A549 treated with RU486 at 1 μM for 4 hours (cell line): ENCODE data around the gene KMT2A. TPM values are rescaled to one million over a fixed set of nuclear protein-coding genes. Genes with fewer than 3 reads are reported as not detected.

Experiments
- total RNA-seq: library from RNA; stranded (reverse); fragments of 200-300 nt; extraction: Qiagen RNA extraction; gene quantifications from 5 replicates; pipeline ENCODE4 v1.2.3, GENCODE V29; 2022; ENCODE audit warnings: low read depth

Gene KMT2A
- total RNA-seq: 10.9 to 13.7 TPM (median 13.0 TPM) in 5 replicates

GRCh38 chr11:118435893-118436624, at the start of gene KMT2A:
KMT2A (plus strand) TSS chr11:118436492; CDS start chr11:118436513, 21 bp downstream.

GRCh38 chr11:118401151-118401879, 35.0 kb upstream of the KMT2A start, which contains the start of gene ATP5MG:
ATP5MG (plus strand) TSS chr11:118401606; CDS start chr11:118401666, 60 bp downstream.

GRCh38 chr11:118527109-118527508, 90.8 kb downstream of the KMT2A start, which contains the start of gene TTC36:
TTC36 (plus strand) TSS chr11:118527474; CDS start chr11:118527495, 21 bp downstream.

GRCh38 chr11:118530683-118531596, 94.6 kb downstream of the KMT2A start, which contains the start of gene TMEM25:
TMEM25 (plus strand) TSS chr11:118531192; CDS start chr11:118531802, 610 bp downstream.

GRCh38 chr11:118572061-118572980, 136.0 kb downstream of the KMT2A start, which contains the start of gene ARCN1:
ARCN1 (plus strand) TSS chr11:118572409; CDS start chr11:118572548, 139 bp downstream.

Other genes starting within 250 kb of the KMT2A start
- gene JAML, start 211.5 kb upstream of the KMT2A start, total RNA-seq: not detected in 5 replicates
- gene MPZL3, start 184.1 kb upstream of the KMT2A start, total RNA-seq: 0.22 to 0.38 TPM (median 0.33 TPM) in 5 replicates
- 0.06 to 0.19 TPM in 2 of 5 replicates, not detected in the others for gene MPZL2, start 172.2 kb upstream of the KMT2A start, total RNA-seq
- not detected in 5 replicates for gene CD3E, start 131.8 kb upstream of the KMT2A start, total RNA-seq
- gene CD3D, start 93.8 kb upstream of the KMT2A start, total RNA-seq: 0.64 TPM in 1 of 5 replicates, not detected in the others
- not detected in 5 replicates for gene CD3G, start 92.1 kb upstream of the KMT2A start, total RNA-seq
- 6.8 to 10.9 TPM (median 10.4 TPM) in 5 replicates for gene UBE4A, start 76.9 kb upstream of the KMT2A start, total RNA-seq
- 164 to 227 TPM (median 194 TPM) in 5 replicates for gene ATP5MG, start 34.9 kb upstream of the KMT2A start, total RNA-seq
- not detected in 5 replicates for gene TTC36, start 91.0 kb downstream of the KMT2A start, total RNA-seq
- gene TMEM25, start 94.7 kb downstream of the KMT2A start, total RNA-seq: 0.31 to 0.83 TPM (median 0.67 TPM) in 5 replicates
- gene IFT46, start 129.4 kb downstream of the KMT2A start, total RNA-seq: 15.5 to 17.8 TPM (median 16.4 TPM) in 5 replicates
- 82.9 to 104 TPM (median 90.8 TPM) in 5 replicates for gene ARCN1, start 135.9 kb downstream of the KMT2A start, total RNA-seq
- gene PHLDB1, start 171.1 kb downstream of the KMT2A start, total RNA-seq: 9.3 to 10.8 TPM (median 10.0 TPM) in 5 replicates
- gene TREH, start 243.2 kb downstream of the KMT2A start, total RNA-seq: not detected in 5 replicates